Vagina (tissue), 2 donors: ENCODE results near the gene RHO.

Source experiments
- POLR2AphosphoS5 ChIP-seq, 2 donors: sonication (generic); formaldehyde crosslinking; IDR thresholded peaks; one replicate each; pipeline ENCODE4 v1.9.0; 2017; ENCODE audit warnings: antibody characterized with exemption in 2 of 2, mild to moderate bottlenecking in 2 of 2, low read depth in 1 of 2; ENCODE audit not compliant: insufficient read depth in 1 of 2
- TF ChIP-seq, protein P1 (sequence below), 3 experiments: fragments of 450-650 bp in 2 of 3; fragments of 200-600 bp in 1 of 3; sonication (generic) in 1 of 3; IDR thresholded peaks; one replicate each; pipeline ENCODE4 v1.5.1; 2017 to 2019; ENCODE audit warnings: antibody characterized with exemption in 3 of 3, mild to moderate bottlenecking in 2 of 3, moderate library complexity in 2 of 3

DNA sequence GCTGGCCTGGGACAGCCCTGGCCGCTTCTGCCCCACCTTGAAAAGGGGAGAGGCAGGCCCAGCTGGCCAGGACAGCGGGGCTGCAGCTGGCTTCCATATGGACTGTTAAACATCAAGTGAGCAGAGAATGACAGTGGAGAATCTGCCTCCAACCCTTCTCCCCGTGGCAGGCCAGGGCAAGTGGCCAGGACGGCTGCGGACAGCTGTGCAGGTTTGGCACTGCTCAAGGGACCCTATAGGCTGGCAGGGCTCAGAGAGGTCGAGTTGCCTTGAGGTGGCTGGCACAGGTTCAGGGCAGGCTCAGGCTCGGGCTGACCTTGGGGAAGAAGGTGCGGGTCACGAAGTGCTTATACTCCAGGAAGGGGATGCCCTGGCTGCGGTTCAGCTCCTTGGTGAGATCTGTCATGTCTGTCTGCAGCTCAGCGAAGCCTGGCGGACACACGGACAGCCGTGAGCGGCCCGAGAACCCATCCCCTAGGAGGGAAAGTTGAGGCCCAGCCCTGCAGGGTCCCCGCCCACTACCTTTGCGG is 38.8 kb downstream of the RHO start:
- TF ChIP-seq, protein P1, sequence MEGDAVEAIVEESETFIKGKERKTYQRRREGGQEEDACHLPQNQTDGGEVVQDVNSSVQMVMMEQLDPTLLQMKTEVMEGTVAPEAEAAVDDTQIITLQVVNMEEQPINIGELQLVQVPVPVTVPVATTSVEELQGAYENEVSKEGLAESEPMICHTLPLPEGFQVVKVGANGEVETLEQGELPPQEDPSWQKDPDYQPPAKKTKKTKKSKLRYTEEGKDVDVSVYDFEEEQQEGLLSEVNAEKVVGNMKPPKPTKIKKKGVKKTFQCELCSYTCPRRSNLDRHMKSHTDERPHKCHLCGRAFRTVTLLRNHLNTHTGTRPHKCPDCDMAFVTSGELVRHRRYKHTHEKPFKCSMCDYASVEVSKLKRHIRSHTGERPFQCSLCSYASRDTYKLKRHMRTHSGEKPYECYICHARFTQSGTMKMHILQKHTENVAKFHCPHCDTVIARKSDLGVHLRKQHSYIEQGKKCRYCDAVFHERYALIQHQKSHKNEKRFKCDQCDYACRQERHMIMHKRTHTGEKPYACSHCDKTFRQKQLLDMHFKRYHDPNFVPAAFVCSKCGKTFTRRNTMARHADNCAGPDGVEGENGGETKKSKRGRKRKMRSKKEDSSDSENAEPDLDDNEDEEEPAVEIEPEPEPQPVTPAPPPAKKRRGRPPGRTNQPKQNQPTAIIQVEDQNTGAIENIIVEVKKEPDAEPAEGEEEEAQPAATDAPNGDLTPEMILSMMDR (IDR thresholded peaks at IDR 0.05): no peak
- peak in 1 of 2 donors; percentile 60 for TF ChIP-seq POLR2AphosphoS5 (IDR thresholded peaks at IDR 0.05; ENCODE audit: insufficient read depth in 1 of 2, low read depth in 1 of 2)
